PFSK-1 (cell line): ENCODE results near the gene LCP2.

Experiments used
- FOXP2 ChIP-seq: optimal IDR thresholded peaks from 2 replicates; pipeline ENCODE3; 2011; ENCODE audit warnings: borderline replicate concordance, control low read depth, inconsistent platforms; ENCODE audit not compliant: insufficient read depth; ENCODE audit errors: extremely low read length, extremely low read depth
- POLR2AphosphoS5 ChIP-seq: IDR thresholded peaks from 2 replicates; pipeline ENCODE4 v1.6.1; 2012; ENCODE audit warnings: low read depth, mild to moderate bottlenecking, control low read depth, low read length, moderate library complexity
- SIN3A ChIP-seq: IDR thresholded peaks from 2 replicates; pipeline ENCODE4 v1.6.1; 2012; ENCODE audit warnings: mild to moderate bottlenecking, low read length, moderate library complexity, borderline replicate concordance; ENCODE audit not compliant: insufficient read depth
- TAF1 ChIP-seq: IDR thresholded peaks from 2 replicates; pipeline ENCODE4 v1.6.1; 2012; ENCODE audit warnings: low read length, control low read depth, borderline replicate concordance; ENCODE audit not compliant: insufficient read depth
- TF ChIP-seq, protein P1 (sequence below), 2 experiments: IDR thresholded peaks; 2 replicates each; pipeline versions ENCODE4 v1.6.1 to v1.8.0; 2011 to 2012; ENCODE audit warnings: low read depth in 2 of 2, low read length in 2 of 2, control low read depth in 1 of 2, inconsistent platforms in 1 of 2, mild to moderate bottlenecking in 1 of 2, moderate library complexity in 1 of 2; ENCODE audit not compliant: insufficient read depth in 1 of 2

LCP2 gene

DNA sequence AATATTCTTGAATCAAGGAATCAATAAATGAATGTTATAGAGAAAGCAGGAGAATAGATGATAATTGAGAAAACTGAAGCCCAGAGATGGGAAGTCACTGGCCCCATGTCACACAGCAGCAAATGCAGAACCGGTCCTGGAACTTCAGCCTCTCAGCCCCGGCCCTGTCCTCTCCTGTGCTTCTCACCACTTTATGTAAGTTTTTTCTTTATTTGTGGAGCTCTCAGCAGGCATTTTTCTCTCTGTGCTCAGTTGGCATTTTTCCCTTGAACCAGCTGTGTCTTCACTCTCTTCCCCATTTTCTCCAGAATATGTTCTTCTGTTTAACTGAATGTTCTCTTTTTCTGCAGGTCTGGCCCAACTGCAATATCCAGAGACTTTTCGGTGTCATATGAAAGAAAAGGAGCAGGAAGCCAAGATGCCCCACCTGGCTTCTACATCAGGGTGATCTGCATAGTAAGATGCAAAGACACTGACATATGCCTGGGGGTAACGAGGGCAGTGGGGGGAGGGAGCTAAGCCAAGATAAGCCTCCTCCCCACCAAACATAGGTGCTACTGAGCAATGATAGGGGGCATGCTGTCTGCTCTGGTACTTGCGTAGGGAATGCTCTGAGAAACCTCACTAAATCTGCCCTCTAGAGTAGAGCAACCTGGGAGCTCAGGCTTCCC lies 12.8 kb upstream of the LCP2 start:
- TF ChIP-seq FOXP2 (no peak), POLR2AphosphoS5 (no peak), TAF1 (no peak)

DNA sequence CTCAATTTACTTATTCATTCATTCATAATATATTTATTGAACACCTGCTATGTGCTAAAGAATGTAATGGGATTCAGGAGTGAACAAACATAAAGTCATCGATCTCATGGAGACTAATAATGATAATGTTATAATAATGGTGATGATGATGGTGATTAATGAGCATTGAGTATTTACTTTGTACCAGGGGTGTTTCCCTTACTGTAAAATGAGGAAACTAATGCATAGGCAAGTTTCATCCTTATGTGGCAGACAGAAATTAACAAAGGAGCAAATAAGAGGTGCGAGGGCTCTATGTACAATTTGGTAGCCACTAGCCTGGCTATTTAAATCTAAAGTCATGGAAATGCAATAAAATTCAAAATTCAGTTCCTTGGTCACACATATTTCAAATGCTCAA lies 11.1 kb upstream of the LCP2 start:
- TF ChIP-seq FOXP2 (no peak), SIN3A (no peak), POLR2AphosphoS5 (no peak), TAF1 (no peak)
- TF ChIP-seq, protein P1, sequence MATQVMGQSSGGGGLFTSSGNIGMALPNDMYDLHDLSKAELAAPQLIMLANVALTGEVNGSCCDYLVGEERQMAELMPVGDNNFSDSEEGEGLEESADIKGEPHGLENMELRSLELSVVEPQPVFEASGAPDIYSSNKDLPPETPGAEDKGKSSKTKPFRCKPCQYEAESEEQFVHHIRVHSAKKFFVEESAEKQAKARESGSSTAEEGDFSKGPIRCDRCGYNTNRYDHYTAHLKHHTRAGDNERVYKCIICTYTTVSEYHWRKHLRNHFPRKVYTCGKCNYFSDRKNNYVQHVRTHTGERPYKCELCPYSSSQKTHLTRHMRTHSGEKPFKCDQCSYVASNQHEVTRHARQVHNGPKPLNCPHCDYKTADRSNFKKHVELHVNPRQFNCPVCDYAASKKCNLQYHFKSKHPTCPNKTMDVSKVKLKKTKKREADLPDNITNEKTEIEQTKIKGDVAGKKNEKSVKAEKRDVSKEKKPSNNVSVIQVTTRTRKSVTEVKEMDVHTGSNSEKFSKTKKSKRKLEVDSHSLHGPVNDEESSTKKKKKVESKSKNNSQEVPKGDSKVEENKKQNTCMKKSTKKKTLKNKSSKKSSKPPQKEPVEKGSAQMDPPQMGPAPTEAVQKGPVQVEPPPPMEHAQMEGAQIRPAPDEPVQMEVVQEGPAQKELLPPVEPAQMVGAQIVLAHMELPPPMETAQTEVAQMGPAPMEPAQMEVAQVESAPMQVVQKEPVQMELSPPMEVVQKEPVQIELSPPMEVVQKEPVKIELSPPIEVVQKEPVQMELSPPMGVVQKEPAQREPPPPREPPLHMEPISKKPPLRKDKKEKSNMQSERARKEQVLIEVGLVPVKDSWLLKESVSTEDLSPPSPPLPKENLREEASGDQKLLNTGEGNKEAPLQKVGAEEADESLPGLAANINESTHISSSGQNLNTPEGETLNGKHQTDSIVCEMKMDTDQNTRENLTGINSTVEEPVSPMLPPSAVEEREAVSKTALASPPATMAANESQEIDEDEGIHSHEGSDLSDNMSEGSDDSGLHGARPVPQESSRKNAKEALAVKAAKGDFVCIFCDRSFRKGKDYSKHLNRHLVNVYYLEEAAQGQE (IDR thresholded peaks at IDR 0.05; ENCODE audit: insufficient read depth in 1 of 2, low read depth in 2 of 2, low read length in 2 of 2): no peak

DNA sequence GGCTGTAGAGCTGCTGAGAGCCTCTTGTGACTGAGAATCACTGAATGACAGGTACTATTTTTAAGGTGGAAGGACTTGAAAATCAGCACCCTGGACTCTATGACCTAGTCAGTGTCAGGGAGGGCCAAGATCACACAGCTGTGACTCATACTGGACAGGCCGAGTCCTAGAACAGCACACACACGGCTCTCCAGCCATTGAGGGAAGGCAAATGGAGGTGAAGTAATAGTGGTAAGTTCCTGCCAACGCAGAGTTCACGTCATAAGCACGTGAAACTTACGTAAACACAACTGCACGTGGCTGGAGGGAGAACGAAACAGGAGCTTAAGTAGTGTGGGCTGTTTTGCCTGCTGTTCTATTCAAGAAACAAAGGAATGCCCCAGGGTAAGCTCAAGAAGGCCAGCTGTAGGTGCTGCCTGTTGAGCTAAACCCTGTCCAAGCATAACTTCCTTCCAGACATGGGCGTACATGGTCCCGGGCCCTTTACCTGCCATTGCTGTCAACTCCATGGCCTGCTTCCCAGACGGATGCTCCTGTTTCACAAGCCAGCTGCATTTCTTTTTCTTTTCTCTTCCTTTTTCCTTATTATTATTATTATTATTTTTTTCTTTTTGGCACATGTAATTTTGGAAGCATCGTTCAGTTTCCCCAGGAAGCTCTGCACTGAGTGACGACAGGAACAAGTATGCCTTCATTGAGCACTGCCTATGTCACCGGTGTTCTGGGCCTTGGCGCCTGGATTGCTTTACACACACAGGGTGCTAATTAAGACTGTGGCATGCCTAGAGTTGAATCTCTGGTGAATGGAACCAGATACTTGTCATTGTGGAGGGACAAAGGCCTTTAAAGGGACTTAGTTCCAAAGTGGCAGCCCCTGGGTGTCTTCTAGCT lies 10.2 kb upstream of the LCP2 start:
- TF ChIP-seq, protein P1 (IDR thresholded peaks at IDR 0.05; ENCODE audit: insufficient read depth in 1 of 2, low read depth in 2 of 2, low read length in 2 of 2): peak in 1 of 2 experiments; percentile 43; a peak in 1 of 4 replicates
- TF ChIP-seq FOXP2 (no peak), TAF1 (no peak), POLR2AphosphoS5 (no peak), SIN3A (peak; percentile 19; the same call in 1 of the 2 replicates)

DNA sequence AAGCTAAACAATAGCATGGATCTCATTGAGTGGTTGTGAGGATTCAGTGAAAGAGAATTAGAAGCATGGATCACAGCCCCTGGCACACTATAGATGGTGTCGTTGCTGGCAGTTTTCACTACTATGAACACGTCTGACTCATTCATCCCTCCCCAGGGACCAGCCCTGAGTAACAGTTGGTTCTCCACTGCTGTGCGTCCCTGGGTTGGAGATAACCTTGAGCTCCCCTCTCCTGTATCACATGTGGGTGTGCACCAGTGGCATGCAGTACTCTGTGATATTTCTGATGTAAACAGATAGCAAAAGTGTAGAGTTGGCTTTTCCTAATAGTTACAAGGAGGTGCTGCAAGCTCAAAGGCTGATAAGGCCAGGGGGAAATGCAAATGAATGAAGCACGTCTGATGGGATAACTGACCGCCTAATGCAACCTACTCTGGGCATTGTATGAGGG lies 8.8 kb upstream of the LCP2 start:
- TF ChIP-seq FOXP2 (no peak), POLR2AphosphoS5 (no peak), SIN3A (no peak), TAF1 (no peak)
- TF ChIP-seq, protein P1 (IDR thresholded peaks at IDR 0.05; ENCODE audit: insufficient read depth in 1 of 2, low read depth in 2 of 2, low read length in 2 of 2): no peak

DNA sequence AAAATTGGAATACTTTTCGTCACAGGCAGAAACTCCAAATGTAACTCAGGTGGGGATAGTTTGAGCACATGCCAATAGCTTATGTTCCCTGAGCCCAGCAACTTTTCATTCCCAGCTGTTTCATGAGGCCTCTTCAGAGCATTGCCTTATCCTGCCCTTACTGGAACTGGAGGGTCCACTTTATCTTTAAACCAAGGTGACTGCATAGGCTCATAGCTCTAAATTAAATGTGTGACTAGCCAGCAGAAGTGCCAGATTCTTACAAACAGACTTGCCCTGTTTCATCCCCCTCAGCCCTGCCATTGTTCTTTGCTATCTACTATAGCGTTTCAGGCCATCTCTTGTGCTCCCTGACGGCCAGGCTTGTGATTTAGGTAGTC lies 8.1 kb upstream of the LCP2 start:
- no peak for TF ChIP-seq POLR2AphosphoS5
- TF ChIP-seq TAF1: no peak
- TF ChIP-seq FOXP2: no peak
- TF ChIP-seq, protein P1 (IDR thresholded peaks at IDR 0.05; ENCODE audit: insufficient read depth in 1 of 2, low read depth in 2 of 2, low read length in 2 of 2): no peak
